GM18951 (cell line): ENCODE results near the gene RAB27B.

Experiments
- POLR2A ChIP-seq: IDR thresholded peaks from 4 replicates; pipeline ENCODE4 v1.6.1; 2011; ENCODE audit warnings: mild to moderate bottlenecking; ENCODE audit not compliant: insufficient read length, insufficient read depth; ENCODE audit errors: extremely low read depth
- in situ Hi-C: fragments of 300-500 bp; cut with MboI; formaldehyde crosslinking; loops from one replicate; pipeline ENCODE4 v1.12.0; 2022; ENCODE audit warnings: low sequenced_read_pairs, mixed read lengths, inconsistent platforms; ENCODE audit not compliant: unreplicated experiment

The RAB27B gene

DNA sequence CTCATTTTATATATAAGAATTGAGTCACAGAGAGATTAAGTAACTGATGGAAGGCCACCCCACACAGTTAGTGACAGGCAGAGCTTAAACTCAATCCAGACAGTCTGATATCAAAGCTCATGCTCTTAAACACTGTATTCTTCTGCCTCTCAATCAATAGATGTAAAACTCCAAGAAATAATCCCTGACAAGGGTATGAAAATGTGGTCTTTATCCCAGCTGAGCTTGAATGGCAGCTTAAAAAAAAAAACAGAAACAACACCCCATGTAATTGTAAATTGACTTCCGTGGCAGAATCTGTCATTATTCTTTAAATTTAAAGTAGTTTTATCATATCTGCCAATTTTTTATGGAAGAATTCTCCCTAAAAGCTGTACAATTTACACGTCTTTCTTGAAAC, 60.1 kb downstream of the RAB27B start:
- in situ Hi-C loops = no loop called here
- no peak for TF ChIP-seq POLR2A

DNA sequence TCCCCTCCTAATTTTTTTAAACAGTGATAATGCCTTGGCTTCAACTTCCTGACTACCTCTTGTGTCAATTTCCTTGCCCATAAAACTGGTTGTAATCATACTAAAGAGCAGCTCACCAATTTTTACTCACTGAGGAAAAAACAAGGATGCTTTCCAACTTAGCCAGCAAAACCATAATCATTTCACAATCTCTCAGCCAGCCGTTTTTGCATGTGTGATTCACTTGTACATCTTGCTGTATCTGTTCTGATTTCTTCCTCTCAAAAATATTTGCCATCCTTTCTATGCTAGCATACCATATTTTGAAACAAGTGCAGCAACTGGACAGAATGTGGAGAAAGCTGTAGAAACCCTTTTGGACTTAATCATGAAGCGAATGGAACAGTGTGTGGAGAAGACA, 60.7 kb downstream of the RAB27B start:
- no peak for TF ChIP-seq POLR2A
- in situ Hi-C loops = no loop called here

GRCh38 chr18:54899500-54899899, 71.2 kb downstream of the RAB27B start:
- in situ Hi-C loops = no loop called here
- no peak for TF ChIP-seq POLR2A

DNA sequence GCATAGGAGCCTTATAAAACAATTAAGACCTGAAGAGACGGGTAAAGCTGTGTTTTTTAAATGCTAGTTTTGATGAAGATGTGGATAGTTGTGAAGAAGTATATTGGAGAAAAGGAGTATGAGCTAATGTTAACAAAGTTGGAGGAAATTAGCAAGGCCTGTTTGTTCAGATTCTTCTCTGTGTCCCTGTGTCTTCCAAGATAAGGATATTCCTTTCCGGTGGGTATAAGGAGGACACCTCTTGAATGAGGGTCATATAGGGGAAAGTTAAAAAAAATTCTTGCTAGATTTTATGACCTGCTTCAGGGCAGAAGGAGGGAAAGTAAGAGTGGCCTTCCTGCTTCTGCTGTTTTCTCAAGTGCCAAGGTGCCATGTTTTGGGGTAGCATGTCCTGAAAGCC, 72.0 kb downstream of the RAB27B start:
- in situ Hi-C loops = no loop called here

GRCh38 chr18:54904581-54904980, 76.3 kb downstream of the RAB27B start:
- in situ Hi-C loops = no loop called here

More for the DNA sequence above, 72.0 kb downstream of the RAB27B start:
- no peak for TF ChIP-seq POLR2A

DNA sequence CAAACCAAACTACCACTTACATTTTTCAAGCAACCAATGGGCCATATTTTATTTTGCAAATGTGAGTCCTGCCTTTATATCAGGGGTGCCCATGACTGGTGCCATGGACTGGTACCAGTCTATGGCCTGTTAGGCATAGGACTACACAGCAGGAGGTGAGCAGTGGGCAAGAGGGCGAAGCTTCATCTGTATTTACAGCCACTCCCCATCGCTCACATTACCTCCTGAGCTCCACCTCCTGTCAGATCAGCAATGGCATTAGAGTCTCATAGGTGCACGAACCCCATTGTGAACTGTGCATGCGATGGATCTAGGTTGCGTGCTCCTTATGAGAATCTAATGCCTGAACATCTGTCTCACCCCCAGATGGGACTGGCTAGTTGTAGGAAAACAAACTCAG, 77.4 kb downstream of the RAB27B start:
- no peak for TF ChIP-seq POLR2A
- in situ Hi-C loops = no loop called here

More at GRCh38 chr18:54904581-54904980, 76.3 kb downstream of the RAB27B start:
- no peak for TF ChIP-seq POLR2A

GRCh38 chr18:54906331-54907185, 78.3 kb downstream of the RAB27B start:
- in situ Hi-C loops = no loop called here
- TF ChIP-seq POLR2A = no peak

- in situ Hi-C loops = no loop called here
Measured at GRCh38 chr18:54909538-54909937, 81.3 kb downstream of the RAB27B start.

DNA sequence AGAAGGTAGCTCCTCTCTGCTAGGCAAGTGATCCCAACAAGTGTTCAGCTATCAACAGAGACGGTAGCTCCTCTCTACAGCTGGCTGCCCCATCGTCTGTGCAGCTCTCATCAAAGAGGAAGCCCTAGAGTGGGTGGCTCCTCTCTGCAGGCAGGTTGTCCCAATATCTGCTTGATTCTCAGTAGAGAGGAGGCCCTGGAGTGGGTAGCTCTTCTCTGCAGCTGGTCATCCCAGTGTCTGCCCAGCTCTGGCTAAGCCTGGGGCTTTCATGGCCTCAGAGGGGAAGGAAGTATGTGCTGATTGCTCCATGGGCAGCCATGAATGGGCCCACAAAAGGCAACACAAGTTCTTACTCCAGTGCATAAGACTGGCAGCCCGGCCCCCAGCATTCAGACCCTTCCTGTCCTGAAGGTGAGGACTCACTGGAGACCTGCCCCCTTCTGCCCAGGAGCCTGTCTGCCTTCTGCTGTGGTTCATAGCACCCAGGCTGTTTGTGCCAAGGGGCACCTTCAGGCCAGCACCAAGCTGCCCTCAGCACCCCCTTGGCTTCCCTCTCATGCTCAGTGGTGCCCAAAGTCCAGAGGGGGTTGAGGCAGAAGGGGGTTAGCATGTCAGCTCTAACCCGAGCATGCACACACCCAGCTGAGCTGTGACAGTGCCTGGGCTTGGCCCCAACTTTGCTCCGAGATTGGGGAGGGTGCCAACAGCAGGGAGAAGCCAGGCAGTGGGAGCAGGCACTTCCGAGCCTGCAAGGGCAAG, 82.1 kb downstream of the RAB27B start:
- no peak for TF ChIP-seq POLR2A
- in situ Hi-C loops = no loop called here

More at GRCh38 chr18:54909538-54909937, 81.3 kb downstream of the RAB27B start:
- TF ChIP-seq POLR2A = no peak

GRCh38 chr18:54911551-54911950, 83.3 kb downstream of the RAB27B start:
- in situ Hi-C loops = no loop called here
- TF ChIP-seq POLR2A = no peak

DNA sequence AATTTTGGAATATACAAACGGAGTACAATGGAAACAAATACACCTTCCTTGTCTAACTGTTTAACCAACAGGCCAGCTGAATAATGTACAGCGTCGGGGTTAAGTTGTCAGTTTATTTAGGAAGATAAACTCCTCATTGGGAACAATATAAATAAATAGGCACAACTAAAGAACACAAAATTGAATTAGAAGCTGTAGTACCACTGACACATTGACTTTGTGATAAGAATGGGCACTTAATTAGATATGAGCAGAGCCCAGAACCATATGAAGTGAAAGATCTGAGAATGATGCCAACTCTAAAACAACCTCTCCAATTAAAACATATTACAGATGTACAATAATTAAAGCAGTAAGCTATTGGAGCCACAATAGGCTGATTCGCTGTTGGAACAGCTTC, 86.5 kb downstream of the RAB27B start:
- TF ChIP-seq POLR2A = no peak
- in situ Hi-C loops = no loop called here

GRCh38 chr18:54916507-54916906, 88.2 kb downstream of the RAB27B start:
- in situ Hi-C loops = no loop called here
- TF ChIP-seq POLR2A = no peak

DNA sequence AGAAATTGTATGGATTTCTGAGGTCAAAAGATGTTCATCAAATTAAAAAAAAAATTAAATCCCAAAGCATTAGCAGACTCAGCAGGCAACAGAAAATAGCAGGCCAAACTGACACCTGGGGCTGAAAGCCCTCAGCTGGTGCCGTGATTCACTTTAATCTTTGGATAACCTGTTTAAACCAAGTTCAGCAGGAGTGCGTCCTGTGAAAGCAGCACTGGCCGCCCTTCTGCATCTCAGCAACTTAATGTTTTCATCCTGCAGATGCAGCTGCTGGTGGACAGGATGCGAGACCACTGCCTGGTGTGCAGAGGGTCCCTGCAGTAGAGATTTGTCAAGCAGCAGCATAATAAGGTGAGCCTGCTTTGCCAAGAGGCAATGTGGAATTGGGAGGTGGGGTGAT, 89.8 kb downstream of the RAB27B start:
- TF ChIP-seq POLR2A = no peak
- in situ Hi-C loops = no loop called here

GRCh38 chr18:54919412-54919811, 91.1 kb downstream of the RAB27B start:
- in situ Hi-C loops = no loop called here
- TF ChIP-seq POLR2A = no peak
